ENCODE results near the gene FDX2. TPM values are rescaled to one million over a fixed set of nuclear protein-coding genes. Genes with fewer than 3 reads are reported as not detected.

Gene FDX2
- total and polyA plus RNA-seq, 2 of the 4 experiments (the other 2 are of a cell fraction), result 39.8 to 72.0 TPM

DNA sequence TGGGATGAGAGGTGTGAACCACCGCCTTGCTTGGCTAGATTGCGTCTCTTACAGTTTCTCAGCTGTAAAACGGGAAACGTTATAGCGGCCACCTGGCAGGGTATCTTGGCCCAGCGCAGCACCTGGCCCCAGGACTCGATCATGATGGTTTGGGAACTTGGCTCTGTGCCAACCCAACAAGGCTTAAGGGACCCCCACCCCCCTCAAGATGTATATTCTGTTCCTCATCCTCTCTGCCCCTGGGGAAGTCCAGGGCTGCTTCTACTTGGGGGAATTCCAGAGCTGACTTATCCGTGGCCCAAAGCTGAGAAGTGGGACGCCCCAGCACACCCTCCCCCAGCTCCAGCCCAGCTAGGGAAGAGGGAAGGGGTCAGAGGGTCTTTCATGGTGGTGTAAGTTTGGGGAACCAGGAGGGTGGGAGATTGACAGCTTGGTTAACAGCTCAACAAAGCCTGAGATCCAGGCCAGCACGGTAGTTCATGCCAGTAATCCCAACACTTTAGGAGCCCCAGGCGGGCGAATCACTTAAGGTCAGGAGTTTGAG lies 44.2 kb downstream of the FDX2 start (continued):
- TF ChIP-seq RCOR1 (IDR thresholded peaks at IDR 0.05; ENCODE audit: insufficient replicate concordance, low read length), result no peak
- no peak for TF ChIP-seq CHD1 (IDR thresholded peaks at IDR 0.05; ENCODE audit: low read depth, low read length)
- no peak for TF ChIP-seq RAD21 (IDR thresholded peaks at IDR 0.05; ENCODE audit: low read length)
- TF ChIP-seq RFX5 (IDR thresholded peaks at IDR 0.05; ENCODE audit: low read depth, low read length), result no peak
- TF ChIP-seq MAZ (IDR thresholded peaks at IDR 0.05; ENCODE audit: borderline replicate concordance, low read depth, low read length), result no peak
- TF ChIP-seq SMC3 (IDR thresholded peaks at IDR 0.05; ENCODE audit: low read depth, low read length), result no peak
- no peak for TF ChIP-seq CEBPB (IDR thresholded peaks at IDR 0.05; ENCODE audit: low read depth, low read length)
